Stimulated activated CD8-positive, alpha-beta memory T cell treated with anti-CD3 and anti-CD28 coated beads, Interleukin-12 subunit alpha, Interleukin-12 subunit beta, amount 100 ng/mL, for 24 hours (primary cell): ENCODE results near the gene CCDC106.

Source experiments
- DNase-seq: peaks from one replicate; pipeline ENCODE4 v3.0.0-alpha.2; 2020; ENCODE audit errors: extremely low read depth

The CCDC106 gene

DNA sequence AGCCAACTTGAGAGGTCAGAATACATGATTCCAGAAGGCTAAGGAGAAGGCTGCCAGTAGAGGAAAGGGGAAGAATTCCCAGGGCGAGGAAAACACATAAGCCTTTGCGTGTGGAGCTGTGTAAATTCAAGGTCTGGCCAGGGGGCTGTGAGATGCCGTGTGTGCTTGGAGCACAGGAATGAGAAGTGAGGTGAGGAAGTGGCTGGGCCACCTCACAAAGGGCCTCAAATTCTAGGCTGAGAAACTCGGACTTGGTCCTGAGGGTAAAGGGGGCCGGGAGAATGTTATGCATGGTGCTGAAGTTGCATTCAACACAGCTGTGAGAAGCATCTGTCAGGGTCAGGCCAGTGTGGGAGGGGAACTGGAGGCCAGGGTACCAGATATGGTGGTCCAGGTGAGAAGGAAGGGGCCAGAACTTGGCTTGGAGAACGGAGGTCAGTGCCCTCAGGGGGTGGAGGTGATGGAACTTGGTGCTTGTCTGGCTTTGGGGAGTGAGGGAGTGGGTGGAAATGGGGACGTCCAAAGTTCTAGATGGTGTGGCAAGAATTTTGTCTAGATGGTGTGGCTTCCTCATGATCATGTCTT, 12.1 kb upstream of the CCDC106 start:
- DNase-seq = no peak

DNA sequence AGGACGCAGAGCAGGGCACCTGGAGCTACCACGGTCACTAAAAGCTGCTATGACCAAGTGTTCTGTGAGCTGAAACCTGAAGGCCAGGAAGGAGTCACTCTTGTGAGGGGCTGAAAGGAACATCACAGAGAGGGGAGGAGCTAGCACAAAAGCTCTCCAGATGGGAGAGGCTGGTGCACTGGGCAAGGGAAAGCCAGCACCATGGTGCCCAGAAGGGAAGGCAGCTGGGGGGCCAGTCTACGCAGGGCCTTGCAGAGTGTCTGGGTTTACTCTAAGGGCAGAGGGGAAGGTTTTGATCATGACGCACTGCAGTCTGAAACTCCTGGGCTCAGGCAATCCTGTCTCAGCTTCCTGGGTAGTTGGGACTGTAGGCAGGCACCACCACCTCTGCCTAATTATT, 11.3 kb upstream of the CCDC106 start:
- no peak for DNase-seq

- DNase-seq = no peak
Measured at GRCh38 chr19:55637534-55637933, 10.5 kb upstream of the CCDC106 start.

DNA sequence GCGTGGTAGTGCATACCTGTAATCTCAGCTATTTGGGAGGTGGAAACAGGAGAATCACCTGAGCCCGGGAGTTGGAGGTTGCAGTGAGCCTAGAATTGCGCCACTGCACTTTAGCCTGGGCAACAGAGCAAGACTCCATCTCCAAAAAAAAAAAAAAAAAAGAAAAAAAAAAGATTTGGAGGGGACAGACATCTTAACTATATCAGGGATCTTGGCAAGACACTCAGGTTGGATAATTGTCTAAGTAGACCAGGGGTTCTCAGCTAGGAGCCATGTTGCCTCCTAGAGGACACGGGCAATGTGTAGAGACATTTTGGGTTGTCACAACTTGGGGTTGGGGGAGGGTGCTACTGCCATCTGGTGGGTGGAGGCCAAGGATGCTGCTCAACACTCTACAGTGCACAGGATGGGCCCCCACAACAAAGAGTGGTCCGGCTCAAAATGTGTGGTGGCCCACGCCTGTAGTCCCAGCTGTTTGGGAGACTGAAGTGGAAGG, 9.1 kb upstream of the CCDC106 start:
- no peak for DNase-seq

DNA sequence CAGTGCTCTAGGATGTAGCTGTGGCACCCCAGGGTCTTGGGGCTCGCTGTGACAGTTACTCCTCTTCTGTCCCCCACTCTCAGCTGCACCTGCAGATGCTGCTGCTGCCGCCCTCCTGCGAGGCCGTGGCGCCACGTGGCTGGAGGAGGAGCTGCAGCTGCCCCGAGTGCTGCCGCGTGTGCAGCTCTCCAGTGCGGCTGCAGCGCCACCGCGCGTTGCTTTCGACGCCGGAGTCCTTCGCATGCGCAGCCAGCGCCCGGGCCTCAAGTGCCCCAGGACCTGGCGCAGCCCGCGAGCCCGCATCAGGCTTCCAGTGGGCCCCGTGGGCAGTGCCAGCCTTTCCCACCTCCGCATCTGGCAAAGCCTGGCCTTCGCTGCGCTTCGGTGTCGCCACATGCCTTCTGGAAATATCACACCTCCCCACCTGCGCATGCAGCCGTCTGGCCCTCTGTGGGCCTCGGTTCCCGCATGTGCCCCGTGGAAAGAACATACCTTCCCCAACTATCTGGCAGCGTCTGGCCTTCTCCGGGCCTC, 7.9 kb upstream of the CCDC106 start:
- DNase-seq = no peak

DNA sequence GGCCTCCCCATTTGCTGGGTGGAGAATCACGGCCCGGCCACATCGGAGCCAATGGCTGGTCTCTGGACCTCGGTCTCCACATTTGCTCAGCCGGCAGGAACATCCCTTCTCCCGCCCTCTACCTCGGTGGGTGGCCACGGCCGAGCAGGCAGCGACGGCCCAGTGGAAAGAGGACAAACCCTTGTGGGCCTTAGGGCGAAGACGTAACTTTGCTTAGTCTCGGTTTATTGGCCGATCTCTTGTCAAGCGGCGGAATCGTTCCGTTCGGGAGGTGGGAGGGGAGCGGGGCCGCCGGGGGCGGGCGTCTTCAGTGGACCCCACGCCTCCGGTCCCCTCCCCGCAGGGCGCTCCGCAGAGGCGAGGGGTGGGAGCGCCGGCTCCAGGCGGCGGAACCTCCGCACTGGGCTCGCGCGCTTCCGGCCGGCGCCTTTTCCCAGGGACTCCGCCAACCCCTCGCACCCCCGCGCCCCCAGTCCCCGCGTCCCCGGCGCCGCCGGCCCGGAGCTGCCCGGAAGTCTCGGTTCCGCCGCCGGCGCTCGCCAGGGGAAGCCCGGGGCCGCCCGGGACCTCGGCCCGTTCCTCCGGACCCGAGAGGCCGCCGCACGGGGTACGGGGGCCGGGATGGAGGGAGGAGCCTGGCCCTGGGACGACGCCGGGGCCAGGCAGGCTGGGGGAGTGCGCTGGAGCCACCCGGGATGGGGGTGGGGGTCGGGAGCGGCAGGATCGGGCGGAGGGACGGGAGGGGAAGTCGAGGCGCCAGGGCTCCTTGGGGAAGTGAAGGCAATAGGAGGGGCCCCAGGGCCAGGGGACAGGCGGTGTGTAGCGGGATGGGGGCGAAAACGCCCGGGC, 7.2 kb upstream of the CCDC106 start, which contains the start of gene ZNF580:
Gene ZNF580, plus strand, starts transcription at position 426 of the 849 bp plus-strand sequence. CDS start 1,507 bp downstream, outside the sequence.
- DNase-seq = no peak

DNA sequence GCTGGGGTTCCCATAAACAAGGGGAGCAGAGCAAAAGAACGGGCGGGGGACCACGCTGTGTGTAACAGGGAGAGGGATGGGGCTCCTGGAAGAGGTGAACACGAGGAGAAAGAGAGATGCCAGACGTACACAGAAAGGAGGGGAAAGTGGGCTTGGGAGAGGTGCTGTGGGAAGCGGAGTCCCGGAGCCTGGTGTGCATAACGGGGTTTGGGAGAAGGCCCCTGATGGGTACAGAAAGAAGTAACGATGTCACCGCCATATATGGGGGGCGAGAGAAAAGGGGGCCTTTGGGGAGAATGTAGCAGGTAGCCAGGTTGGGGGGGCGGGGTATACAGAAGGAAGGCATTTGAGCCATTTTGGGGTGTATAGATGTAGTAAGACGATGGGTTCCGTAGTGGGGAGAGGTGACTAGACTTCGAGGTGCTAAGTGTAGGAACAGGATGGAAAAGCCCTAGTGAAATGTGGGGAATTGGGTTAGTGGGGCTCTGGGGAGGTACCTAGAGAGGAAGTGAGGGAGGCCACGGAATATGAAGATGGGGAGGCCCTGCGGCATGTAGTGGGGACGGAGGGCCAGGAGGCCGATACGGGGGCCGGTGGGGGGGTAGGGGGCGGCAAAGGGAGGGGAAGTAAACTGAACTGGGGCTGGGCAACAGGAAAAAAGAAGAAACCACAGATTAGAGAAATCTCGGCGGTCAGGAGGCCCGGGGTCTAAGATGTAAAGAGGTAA, 6.4 kb upstream of the CCDC106 start:
- no peak for DNase-seq

DNA sequence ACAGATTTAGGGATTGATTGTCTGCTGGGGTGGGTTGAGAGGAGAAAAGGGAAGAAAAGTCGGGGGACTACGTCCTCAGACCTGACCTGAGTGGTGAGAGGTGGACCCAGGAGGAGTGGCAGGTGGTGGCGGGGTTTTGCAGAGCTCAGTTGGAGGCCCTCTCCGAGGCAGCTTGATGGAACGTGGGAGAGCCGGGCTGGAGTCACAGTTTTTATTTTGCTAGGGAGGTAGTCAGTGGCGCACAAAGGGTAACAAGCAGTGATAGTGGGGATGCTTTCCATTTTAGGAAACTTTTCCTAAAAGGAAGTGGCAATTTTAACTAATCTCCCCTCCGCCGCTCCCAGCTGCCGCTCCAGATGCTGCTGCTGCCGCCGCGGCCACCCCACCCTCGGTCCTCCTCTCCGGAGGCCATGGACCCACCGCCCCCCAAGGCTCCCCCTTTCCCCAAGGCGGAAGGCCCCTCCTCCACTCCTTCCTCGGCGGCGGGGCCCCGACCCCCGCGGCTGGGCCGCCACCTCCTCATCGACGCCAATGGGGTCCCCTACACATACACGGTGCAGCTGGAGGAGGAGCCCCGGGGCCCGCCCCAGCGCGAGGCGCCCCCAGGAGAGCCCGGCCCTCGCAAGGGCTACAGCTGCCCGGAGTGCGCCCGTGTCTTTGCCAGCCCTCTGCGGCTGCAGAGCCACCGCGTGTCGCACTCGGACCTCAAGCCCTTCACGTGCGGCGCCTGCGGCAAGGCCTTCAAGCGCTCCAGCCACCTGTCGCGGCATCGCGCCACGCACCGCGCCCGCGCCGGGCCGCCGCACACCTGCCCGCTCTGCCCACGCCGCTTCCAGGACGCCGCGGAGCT, 5.6 kb upstream of the CCDC106 start:
- DNase-seq = no peak

- peak; percentile 63 for DNase-seq
Measured at GRCh38 chr19:55643003-55643886, 4.8 kb upstream of the CCDC106 start, which contains the start of gene ZNF581. Gene ZNF581, plus strand, starts transcription at chr19:55643649. Its CDS starts 923 bp downstream, at chr19:55644572.

DNA sequence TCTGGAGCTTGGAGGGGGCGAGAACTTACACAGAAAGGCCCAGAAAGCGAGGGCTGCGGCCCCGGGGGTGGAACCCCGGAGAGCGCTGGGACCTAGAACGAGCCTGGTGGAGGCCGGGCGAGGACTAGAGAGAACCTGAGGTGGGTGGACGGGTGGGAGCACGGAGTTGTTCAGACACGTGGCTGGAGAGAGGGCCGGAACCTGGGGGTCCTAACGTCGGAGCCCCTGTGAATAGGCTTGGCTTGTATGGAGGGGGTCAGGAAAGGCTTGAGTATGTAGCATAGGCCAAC, 4.2 kb upstream of the CCDC106 start:
- DNase-seq = no peak

DNA sequence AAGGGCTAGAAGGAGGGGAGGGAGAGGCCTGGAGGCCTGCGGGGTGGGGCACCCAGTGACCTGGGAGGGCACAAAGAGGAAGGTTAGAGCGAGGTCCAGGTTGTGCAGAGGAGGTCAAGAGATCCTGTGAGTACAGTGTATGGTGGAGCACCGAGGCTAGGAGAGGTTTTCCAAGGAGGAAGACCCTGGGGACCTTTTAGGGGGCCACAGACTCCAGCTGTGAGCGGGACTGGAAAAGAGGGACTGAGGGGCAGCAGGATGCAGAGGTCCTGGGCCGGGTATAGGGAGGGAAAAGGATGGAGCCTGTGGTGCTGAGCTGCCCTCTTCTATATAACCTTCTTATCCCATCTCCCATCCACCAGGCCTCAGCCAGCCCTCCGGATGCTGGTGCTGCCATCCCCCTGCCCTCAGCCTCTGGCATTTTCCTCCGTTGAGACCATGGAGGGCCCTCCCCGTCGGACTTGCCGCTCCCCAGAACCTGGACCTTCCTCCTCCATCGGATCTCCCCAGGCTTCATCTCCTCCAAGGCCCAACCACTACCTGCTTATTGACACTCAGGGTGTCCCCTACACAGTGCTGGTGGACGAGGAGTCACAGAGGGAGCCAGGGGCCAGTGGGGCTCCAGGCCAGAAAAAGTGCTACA, 3.7 kb upstream of the CCDC106 start:
- DNase-seq = no peak

DNA sequence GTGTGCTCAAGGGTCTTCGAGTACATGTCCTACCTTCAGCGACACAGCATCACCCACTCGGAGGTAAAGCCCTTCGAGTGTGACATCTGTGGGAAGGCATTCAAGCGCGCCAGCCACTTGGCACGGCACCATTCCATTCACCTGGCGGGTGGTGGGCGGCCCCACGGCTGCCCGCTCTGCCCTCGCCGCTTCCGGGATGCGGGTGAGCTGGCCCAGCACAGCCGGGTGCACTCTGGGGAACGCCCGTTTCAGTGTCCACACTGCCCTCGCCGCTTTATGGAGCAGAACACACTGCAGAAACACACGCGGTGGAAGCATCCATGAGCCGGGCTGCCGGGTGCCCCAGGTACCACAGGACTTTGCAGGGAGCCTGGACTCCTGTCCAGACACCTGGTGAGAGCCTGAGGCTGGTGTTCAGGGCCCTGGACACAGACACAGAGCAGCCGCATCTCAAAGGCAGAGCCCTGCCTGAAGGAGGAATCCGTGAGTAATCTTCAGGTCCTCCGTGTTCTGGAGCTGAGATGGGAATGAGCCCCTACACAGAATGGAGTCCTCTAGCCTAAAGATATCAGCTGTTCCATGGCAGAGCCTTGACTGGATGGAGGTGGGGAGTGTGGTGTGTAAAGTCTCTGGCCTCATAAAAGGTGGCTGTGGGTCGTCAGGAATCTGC, 3.0 kb upstream of the CCDC106 start:
- DNase-seq = no peak

GRCh38 chr19:55645512-55645881, 2.5 kb upstream of the CCDC106 start:
- no peak for DNase-seq

DNA sequence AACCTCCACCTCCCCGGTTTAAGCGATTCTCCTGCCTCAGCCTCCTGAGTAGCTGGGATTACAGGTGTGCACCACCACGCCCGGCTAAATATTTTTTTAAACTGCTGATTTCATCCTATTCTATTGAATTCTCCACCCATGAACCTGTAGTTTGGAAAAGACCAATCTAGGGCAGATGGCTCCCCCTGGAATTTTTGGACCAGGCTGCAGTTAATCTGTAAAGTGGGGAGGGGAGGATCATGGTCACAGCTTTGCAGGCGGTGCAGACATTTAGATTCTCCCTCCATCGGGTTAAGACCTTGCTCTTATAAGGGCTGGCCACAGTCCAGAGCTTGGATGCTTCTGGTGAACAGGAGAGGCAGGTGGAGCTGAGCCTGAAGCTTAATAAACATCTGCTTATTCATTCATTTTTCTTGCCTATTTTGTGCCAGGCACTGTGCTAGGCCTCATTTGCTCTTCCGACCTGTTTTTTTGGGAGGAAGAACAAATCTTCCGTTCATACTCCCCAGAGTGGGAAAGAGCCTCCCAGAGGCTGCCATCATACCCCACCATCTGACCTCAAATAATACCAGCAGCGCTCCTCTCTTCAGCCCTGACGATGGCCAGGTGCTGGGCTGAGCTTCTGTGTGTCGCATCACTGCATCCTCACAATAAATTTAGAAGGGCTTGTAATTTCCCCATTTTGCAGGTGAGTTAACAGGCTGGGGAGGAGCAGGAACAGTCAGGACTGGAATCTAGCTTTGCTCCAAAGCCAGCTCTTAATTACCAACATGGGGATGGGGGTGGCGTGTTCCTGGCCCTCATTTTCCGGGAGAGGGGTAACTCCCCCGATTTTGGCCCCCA, 902 bp upstream of the CCDC106 start:
- DNase-seq = no peak

- no peak for DNase-seq
Measured at GRCh38 chr19:55648585-55649267, 714 bp downstream of the CCDC106 start.

- no peak for DNase-seq
Measured at GRCh38 chr19:55649268-55650125, 1.5 kb downstream of the CCDC106 start.

GRCh38 chr19:55650126-55650557, 2.1 kb downstream of the CCDC106 start:
- no peak for DNase-seq
